NCI-H524 (cell line): ENCODE results near the gene SLC35F4.

Experiments
- DNase-seq, 2 experiments: peaks; one replicate each; lab custom pipeline; 2025; lab: John Stamatoyannopoulos, UW

SLC35F4 gene

DNA sequence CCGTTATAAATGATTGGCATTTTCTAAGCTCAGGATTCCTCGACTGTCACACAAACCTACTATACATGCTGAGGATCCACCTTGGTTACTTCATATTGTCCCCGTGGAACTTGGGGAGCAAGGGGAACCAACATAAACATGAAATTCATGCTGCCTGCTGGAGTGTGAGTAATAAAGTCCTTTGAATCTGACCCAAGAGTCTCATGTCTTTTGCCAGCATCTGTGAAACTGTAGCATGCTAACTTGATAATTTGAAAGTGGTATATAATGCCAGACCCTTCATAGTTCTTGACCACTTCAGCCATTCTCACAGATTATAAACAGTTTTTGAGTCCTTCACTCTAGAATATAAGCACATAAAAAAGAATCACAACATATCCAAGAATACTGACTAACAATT lies 17.1 kb downstream of the SLC35F4 start:
- DNase-seq, result no peak

DNA sequence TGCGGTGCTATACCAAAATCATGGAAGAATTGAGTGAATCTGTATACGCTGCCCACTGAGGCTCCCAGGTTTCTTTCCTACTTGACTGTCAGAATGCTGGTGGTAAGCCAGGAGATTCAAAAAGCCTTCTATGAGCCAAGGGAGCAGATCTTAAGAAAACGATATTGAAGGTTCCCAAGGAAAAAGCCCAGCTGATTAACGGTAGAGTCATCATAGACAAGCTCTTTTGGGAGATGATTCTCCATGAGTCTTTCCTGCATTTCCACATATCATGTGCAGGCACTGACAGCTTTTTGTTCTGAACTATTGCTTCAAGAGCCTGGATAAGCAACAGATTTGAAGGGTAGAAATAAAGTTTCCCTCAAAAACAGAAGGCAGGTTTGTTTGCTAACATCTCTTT lies 17.5 kb downstream of the SLC35F4 start:
- no peak for DNase-seq

DNA sequence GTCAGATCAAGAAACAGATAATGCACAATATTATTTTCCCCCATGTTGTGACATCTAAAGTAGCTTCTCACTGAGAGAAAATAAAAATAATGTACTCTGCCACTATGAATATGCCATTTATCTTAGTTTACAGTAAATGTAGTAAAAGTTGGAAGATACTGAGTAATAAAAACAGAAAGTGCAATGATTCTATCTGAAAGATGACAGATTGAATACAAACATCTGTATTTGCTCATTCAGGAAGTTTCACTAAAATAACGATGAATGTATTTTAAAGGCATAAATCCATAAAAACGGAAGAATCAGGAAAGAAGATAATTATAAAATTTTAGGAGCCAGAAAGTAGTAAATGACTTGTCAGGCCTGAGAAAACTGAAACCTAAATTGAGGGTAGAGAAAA lies 18.2 kb downstream of the SLC35F4 start:
- no peak for DNase-seq

DNA sequence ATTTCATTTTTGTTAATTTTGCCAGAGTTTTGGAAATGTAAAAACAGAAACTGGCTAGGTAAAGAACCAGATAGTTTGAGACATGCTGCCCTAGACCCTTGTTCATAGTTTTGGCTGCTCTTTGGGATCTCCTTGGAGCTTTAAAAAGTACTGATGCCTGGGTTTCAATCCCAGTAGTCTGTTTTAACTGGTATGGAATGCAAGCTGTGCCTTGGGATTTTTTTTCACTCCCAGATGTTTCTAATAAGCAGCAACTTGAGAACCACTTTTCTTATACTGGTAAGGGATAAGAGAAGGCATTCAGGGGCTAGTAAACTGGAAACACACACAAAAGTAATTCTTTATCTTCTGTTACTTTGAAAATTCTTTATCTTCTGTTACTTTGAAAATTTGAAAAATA lies 18.8 kb downstream of the SLC35F4 start:
- DNase-seq, result peak in 1 of 2 experiments; percentile 11

DNA sequence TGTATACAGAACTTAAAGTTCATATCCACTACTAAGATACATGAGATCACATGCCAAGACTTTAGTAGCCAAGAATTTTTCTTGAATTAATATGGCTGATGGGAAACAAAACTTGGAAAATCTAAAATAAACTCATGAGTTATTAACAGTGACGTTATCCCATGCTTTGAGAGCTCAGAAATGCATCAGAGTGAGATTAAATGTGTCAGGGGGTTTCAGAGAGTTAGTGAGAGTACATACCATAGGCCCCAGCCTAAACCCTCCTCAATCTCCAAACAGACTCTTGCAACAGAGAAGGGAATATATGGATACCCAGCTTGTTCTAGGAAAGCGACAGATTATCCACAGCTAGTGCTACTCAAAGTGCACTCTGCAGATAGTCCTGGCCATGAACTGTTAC lies 19.3 kb downstream of the SLC35F4 start:
- DNase-seq, result no peak

DNA sequence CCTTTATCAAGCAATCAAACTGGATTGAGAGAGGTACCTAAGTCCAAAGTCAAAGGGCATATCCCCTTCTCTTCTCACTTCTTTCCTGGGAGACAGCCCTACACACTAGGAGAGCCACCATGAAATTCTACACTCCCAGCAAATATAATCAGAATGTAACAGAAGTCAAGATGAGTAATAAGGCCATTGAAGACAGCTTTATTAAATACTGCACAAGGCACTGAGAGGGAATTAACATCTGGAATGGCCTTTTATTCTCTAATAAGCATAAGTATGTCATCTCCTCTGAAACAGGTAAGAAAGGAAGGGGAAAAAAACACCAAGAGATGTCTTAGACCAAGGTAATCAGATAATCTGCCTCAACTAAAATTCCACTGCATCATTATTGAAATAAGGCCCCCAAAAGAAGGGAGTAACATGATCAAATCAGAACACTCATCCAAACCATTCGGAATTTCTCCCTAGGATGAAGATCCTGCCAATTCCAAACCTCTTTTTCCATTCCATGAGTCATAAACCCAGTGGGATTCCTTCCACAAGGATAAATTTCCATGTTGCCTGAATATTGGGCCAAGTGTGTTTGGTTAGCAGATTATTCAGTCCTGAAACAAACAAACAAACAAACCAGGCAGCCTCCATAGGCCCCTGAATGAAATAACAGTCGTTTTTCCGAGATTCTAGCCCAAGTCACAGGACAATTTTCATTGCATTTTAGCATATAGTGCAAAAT lies 19.9 kb downstream of the SLC35F4 start:
- DNase-seq, result no peak

DNA sequence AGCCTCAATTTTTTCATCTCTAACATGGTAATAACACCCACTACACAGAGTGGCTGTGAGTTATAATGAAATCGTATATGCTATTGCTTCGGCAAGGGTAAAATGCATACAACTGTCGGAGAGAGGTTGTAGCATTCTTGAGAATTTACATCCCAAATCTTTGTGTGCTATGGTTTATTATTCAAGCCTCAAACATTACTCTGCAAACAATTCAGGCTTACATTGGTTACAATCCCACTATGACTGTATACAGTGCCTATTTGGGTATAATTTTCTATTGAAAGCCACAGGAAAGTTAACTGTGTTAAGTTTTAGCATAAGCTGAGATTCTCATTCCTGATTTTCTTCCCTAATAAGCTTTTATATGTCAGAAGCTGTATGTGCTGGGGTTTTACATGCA lies 20.6 kb downstream of the SLC35F4 start:
- DNase-seq, result no peak

DNA sequence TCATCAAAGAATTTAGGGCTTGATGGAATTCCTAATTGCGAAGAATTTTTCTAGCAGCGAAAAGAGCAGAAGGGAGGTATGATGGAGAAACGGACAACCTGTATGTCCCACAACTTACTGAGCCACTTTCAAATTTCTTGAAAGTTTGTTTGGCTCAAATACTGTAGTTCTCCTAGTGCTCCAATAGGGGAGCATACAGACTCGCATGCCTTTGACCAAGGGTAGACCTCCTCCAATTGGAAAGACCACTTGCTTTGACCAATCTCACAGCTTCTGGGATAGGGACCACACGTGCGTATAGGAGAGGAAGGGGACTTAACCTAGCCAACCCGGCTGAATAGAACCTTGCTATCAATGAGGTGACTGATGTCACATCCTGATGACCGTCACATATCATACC lies 28.6 kb downstream of the SLC35F4 start:
- DNase-seq, result no peak

DNA sequence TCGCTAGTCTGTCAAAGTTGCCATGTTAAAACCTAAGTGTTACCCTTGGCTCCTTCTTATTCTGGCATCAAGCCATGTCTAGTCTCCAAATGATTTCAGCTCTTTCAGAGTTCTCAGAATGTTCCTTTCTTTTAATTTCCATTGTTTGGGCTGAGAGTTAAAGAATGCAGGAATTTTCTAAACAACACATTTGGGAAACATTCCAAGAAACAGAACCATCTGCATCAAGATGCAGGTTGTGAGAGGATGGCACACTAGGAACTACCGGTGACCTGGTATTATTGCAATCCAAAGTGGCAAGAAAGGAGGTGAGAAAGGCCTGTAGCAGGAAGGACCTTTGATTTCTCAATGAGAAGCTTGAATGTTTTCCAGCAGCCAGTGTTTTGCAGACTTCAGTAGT lies 30.1 kb downstream of the SLC35F4 start:
- no peak for DNase-seq

DNA sequence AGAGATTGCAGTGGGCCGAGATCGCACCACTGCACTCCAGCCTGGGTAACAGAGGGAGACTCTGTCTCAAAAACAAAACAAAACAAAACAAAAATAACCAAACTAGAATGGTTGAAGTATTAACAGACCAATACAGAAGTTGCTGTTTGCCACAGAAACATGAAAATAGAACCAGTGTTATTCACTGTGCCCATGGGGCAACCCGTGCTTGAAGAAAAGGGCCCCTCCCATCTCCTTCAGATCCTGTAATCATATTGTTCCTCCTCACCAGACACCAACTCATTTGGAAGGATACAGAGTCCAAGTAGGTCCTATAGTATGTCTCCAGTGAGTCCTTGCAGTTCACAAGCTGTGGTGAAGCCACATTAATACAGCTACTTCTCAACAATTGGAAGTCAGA lies 30.9 kb downstream of the SLC35F4 start:
- no peak for DNase-seq

DNA sequence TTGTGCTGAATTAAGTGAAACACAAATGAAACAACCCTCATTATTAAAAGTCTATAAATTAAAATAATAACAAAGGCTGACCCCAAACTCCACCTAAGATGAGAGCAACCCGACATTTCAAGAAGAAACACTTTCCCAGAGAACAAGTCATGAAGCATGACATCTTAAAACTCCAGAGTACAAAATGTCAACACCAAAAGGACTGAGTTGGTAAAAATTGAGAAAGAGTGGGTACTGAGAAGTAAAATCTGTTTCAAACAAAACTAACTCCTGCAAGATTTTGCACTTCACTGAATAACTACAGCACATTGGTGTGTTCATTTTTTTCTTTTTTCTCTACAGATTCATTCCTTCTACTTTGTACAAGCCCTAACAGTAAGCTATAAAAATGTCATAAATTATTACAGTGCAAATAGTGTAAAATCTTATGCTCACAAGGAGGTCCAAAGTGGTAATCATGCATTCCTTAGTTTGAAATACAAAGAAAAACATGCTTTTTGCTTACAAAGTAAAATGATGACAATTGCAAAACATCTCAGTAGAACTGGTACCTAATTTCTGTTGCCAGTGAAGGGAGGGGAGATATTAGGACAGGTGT lies 31.8 kb downstream of the SLC35F4 start:
- no peak for DNase-seq

DNA sequence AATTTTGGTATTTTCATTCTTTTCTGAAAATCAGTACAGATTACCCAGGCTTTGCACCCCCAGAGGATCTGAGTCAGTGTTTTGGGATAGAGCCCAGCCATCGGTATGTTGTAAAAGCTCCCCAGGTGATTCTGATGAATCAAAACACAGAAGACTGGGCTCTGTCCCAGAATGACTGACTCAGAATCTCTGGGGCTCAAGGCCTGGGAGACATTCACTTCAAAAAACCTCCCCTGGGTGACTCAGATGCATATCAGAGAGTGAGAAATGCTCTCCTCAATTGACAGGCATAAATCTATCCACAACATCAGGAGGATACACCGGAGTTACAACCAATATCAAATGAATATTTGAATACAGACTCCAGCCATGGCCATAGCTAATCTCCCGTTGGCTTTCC lies 32.6 kb downstream of the SLC35F4 start:
- DNase-seq, result no peak

DNA sequence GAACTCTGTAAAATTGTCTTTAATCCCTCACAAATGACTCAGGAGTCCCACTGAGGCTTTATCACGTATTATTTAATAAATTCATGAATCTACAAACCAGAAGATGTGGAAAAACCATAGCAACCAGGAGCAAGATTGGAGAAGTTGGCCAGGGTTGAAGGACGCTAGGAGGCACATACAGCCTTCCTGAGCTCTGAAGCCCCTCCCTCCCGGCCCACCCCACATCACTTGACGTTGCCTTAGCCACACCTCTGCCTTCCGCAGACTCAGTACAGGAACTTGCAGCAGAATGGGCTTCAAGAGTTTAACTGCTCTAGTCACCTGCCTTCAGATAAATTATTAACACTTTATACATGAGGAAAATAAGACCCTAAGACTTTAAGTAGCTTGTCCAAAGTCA lies 33.9 kb downstream of the SLC35F4 start:
- no peak for DNase-seq

DNA sequence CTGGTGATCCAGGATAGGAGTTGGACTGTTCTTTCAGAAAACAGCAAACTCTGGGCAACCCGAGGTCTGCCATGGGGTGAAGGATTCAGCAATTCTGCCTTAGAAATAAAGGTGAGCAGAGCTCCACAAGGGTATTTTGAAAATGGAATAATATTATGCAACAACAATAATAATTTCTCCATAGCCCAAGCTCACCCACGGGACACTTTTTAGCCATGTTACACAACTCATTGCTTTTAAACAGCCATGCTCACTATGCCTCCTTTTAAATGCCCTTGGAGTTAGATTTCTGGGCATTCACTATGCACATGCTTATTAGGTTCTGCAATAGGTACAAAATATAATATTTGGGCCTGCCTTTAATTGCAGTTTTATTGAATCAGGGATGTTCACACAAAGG lies 37.2 kb downstream of the SLC35F4 start:
- DNase-seq, result no peak

DNA sequence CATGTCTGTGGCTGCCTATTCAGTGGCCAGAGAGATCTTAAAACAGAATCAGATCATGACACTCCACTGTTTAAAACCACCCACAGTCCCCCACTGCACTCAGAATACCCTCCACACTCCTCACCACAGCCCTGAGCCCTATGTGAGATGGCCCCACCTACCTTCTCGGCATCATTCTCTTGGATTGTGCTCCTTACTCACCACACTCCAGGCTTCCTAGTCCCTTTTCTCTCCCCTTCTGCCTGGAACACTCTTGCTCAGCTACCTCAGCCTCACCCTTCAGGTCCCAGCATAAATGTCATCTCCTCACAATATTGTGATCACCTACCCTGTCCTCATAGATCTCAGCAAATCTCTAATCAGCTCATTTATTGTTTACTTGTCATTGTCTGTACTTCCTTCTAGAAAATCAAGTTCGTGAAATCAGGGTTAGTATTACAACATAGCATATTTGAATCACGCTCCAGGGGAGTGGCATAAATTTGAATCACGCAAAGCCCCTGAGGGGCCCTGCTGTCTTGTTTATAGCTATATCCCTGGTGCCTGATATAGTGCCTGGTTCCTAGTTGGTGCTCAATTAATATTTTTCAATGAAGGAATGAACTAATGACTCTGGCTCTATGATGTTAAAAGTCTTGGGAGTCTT lies 42.8 kb downstream of the SLC35F4 start:
- no peak for DNase-seq

DNA sequence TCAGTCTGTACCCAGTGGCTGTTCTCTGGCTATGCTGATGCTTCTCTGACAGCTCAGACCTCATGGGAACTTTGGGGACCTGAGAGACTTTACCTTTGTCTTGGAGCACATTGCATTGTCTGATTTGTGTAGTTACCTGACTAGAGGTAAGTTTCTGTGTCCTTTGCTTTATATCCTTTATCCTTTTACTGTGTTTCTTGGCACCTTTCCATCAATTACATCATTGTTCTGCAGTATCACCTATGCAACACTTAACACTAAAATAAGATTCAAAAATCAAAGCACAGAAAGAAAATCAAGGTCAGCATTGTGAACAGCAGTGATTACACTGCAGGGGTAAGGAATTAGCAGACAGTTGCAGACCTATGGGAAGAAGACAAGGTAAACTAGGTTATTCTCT lies 43.8 kb downstream of the SLC35F4 start:
- DNase-seq, result no peak

DNA sequence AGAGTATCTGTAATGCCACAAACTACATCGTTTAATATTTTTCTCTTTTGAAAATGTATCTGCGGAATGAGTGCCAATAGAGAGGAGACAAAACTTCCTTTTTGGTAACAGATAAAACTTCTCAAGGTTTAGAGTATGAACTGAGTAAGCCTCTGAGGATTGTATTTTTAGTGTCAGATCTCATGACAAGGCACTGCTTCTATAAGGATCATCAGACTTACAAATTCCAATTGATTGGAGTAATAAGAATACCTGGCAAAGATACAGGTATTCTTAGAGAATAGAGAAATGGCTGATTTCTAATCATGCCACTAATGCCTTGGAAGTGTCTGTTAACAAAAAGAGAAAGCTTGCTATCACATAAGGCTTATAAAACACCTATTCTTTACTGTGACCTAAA lies 45.3 kb downstream of the SLC35F4 start:
- no peak for DNase-seq

DNA sequence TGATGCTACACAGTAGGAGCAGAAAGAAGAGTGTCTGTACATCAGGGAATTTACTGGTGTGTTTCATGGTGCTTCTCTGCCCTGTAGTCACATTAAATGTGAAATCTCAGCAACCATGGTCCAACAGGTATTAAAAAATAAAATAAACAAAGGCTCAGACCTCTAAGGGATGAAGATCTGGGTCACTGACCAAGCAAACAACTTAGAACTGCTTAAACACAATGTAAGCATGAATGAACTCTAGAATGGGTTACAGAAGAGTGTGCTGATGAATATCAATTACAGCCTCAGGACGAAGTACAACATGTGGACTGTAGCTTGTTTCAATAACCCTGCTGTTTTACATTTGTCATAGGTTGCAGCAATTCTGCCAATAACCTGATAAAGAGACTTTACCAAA lies 47.4 kb downstream of the SLC35F4 start:
- no peak for DNase-seq

DNA sequence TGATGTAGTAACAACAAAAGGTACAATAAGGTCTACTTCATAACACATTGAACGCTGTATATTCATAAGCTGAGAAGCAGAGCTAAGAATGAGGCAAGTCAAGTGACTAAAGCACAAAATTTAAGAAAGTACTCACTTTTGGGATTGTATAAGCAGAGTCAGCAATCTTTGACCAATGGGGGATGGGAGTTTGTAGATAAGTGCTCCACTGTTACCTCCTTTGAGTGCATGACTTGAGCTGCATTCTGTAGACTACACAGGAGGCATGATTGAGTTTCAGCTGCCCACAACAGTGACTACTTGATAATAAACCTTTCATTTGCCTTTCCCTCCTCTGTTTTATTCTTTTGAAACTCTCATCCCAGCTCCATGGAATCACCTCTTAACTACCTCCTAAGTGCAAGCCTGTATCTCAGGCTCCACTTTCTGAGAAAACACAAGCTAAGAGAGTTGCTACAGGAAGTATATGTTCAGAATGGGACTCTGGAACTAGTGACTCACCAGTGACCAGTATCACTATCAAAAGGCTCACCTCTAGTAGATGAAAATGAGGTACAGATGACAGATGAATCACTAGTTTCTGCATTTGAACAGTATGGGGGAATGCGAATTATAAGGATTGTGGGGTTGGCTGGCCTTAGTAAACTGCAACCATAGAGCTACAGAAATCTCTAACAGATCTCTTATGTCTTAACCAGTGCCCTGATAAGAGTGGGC lies 49.2 kb downstream of the SLC35F4 start:
- no peak for DNase-seq

DNA sequence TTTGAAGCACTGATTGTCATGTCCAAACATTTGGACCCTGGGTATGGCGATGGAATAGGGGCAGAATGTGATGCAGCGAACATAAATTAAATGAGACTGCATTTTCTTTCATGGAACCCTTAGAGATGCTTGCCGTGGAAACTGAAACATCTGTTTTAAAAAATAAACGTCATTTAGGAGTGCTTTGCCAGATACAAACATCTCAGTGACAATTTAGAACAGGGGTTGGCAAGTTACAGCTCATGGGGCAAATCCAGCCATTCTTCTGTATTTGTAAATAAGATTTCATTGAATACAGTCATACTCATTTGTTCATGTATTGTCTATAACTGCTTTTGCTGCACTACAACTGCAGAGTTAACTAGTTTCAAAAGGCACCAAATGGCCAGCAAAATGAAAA lies 51.2 kb downstream of the SLC35F4 start:
- no peak for DNase-seq

DNA sequence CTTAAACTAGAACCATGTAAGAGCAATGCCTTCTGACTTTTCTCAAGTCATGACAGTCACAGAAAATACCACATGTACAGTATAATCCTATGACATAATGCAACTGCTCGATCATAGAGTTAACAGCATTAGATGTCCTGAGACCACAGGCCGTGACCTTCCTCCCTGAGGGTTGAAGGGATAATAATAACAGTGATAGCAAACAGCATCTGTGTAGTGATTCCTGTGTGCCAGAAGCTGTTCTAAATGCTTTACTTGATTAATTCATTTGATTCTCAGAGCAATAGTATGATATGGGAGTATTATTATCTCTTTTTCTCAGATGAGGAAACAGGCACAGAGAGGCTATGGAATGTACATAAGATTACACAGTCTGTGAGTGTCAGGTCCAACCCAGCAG lies 53.2 kb downstream of the SLC35F4 start:
- no peak for DNase-seq

DNA sequence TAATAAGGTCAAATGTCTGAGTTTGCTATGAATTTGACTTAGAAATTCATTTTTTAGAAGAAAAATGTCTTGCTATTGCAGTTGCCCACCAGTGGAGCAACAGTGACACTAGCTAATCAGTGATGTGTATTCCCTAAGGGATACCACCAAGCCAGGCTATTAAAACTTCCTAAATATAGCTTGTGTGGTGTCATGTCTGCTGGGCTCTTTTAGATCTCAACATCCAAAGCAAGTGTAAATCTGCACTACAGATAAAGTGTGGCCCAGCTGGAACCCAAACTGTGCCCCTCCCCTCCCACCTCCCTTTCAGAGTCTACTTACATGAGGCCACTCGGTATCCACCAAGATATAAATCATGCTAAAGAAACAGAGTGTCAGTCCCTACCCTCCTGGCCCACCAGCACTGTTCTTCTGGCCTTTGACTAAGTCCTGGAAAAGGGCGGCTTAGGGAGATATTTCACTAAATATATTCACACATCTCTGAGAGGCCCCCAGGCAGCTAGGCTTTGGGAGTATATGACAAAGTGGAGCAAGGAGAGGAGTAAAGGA lies 53.8 kb downstream of the SLC35F4 start:
- DNase-seq, result no peak

DNA sequence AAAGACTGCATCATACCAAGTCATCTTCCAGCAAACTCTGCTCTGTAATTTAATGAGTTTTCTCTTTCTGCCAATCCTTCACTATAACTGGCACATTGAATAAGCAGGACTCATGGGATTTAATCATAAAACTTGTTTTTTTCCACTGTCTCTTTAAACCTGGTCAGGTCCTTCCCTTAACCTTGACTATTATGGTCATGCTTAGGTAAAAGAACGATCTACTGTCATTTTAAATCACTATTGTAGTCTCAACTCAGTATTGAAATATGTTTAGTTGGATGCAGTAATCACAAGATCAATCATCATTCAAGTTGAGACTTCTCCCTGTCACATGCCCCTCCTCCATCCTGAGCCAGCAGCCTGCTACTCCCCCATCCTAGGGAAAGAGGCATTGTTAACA lies 56.1 kb downstream of the SLC35F4 start:
- DNase-seq, result no peak
